Breast epithelium (tissue), 3 donors: ENCODE measurements around the gene CEACAM19.

ENCODE experiments used
- CTCF ChIP-seq, 3 donors: fragments of 450-650 bp; IDR thresholded peaks; one replicate each; pipeline ENCODE4 v1.5.1; 2016 to 2017; ENCODE audit warnings: antibody characterized with exemption in 3 of 3, mild to moderate bottlenecking in 3 of 3, moderate library complexity in 3 of 3
- POLR2A ChIP-seq: fragments of 450-650 bp; IDR thresholded peaks from one replicate; pipeline ENCODE4 v1.6.1; 2016; ENCODE audit warnings: antibody characterized with exemption, mild to moderate bottlenecking, moderate library complexity
- POLR2AphosphoS5 ChIP-seq, 3 donors: sonication (generic); formaldehyde crosslinking; IDR thresholded peaks; one replicate each; pipeline ENCODE4 v1.6.1; 2017; ENCODE audit warnings: antibody characterized with exemption in 3 of 3

- TF ChIP-seq CTCF (IDR thresholded peaks at IDR 0.05) (no peak), POLR2AphosphoS5 (IDR thresholded peaks at IDR 0.05) (no peak), POLR2A (no peak)
Observed at GRCh38 chr19:44710483-44710882, 39.2 kb downstream of the CEACAM19 start.
